NT2/D1 (cell line): Measurements from ENCODE around the gene NF1.

Source experiments
- YY1 ChIP-seq: IDR thresholded peaks from 2 replicates; pipeline ENCODE4 v1.6.1; 2011; ENCODE audit not compliant: insufficient read length, insufficient read depth
- ZNF274 ChIP-seq: IDR thresholded peaks from 2 replicates; pipeline ENCODE4 v1.6.1; 2011; ENCODE audit warnings: mild to moderate bottlenecking, low read depth, low read length

DNA sequence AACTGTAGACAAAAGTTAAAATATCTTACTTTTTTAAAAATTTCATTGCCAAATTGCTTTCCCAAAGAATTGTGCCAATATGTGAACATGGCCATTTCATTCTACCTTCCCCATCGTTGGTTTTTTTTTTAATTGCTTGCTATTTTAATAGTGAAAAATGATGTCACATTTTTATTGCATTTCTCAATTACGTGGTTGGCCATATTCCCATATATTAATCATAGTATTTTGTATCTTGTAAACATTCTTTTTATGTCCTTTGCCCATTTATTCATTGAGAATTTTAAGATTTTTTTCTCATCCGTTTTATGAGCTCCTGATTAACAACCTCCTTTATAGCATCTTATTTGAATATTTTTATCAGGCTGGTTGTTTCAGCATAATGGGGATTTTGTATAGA lies 195.0 kb downstream of the NF1 start:
- TF ChIP-seq YY1: no peak
- TF ChIP-seq ZNF274: no peak
